ENCODE results near the gene COPG1. TPM values are rescaled to one million over a fixed set of nuclear protein-coding genes. Genes with fewer than 3 reads are reported as not detected.

COPG1 gene
- total RNA-seq, 2 experiments from 2014 or later: 131 to 138 TPM

- peaks cover 5% of the 10 kb centered on the region for H3K4me1 Mint-ChIP-seq
- no peaks in the 10 kb centered on the region for H3K27me3 Mint-ChIP-seq
- no peak overlapping the region for H3K27ac Mint-ChIP-seq
- DNase-seq: no peak
- H3K9me3 Mint-ChIP-seq: no peaks in the 10 kb centered on the region
- no peak overlapping the region for H3K4me3 Mint-ChIP-seq
- POLR2A ChIA-PET: no interaction called here
- peaks cover 40% of the 10 kb centered on the region for H3K36me3 Mint-ChIP-seq
- no peak for ATAC-seq (ENCODE audit: low read depth)
Observed at GRCh38 chr3:129295286-129295685, 45.9 kb downstream of the COPG1 start.

- POLR2A ChIA-PET: interaction anchor here (0.7 to 7.8 kb wide), 3 partner anchors 11 to 183 kb away, joined by 3 to 91 read pairs (median 3); partner anchors contain the start of gene RAB43
- Mint-ChIP-seq H3K27me3 (no peaks in the 10 kb centered on the region), H3K4me1 (peaks cover 20% of the 10 kb centered on the region), H3K27ac (peak overlapping the region; percentile 67), H3K9me3 (no peaks in the 10 kb centered on the region), H3K36me3 (peaks cover 33% of the 10 kb centered on the region), H3K4me3 (peak overlapping the region; percentile 37)
- DNase-seq (no peak), ATAC-seq (ENCODE audit: low read depth) (peak; percentile 46)
Observed at GRCh38 chr3:129304146-129304961, 54.9 kb downstream of the COPG1 start.

- no peak overlapping the region for H3K27ac Mint-ChIP-seq
- H3K27me3 Mint-ChIP-seq: no peaks in the 10 kb centered on the region
- no peaks in the 10 kb centered on the region for H3K9me3 Mint-ChIP-seq
- POLR2A ChIA-PET: interaction anchor here (1.2 to 7.8 kb wide), 2 partner anchors 10 to 21 kb away, joined by 3 to 91 read pairs; a partner anchor contains a TSS
- peaks cover 20% of the 10 kb centered on the region for H3K4me1 Mint-ChIP-seq
- ATAC-seq (ENCODE audit: low read depth) (no peak), DNase-seq (no peak)
- peaks cover 33% of the 10 kb centered on the region for H3K36me3 Mint-ChIP-seq
- H3K4me3 Mint-ChIP-seq: no peak overlapping the region
Observed at GRCh38 chr3:129304962-129305222, 55.5 kb downstream of the COPG1 start.

- DNase-seq: no peak
- ATAC-seq (ENCODE audit: low read depth): no peak
- H3K4me1 Mint-ChIP-seq: peaks cover 21% of the 10 kb centered on the region
- H3K9me3 Mint-ChIP-seq: no peaks in the 10 kb centered on the region
- H3K27ac Mint-ChIP-seq: no peak overlapping the region
- POLR2A ChIA-PET: interaction anchor here (7.8 kb wide), 1 partner anchor 10 kb away, joined by 91 read pairs; a partner anchor contains a TSS
- H3K27me3 Mint-ChIP-seq: no peaks in the 10 kb centered on the region
- H3K4me3 Mint-ChIP-seq: no peak overlapping the region
- peaks cover 35% of the 10 kb centered on the region for H3K36me3 Mint-ChIP-seq
Observed at GRCh38 chr3:129305592-129306091, 56.2 kb downstream of the COPG1 start.

DNA sequence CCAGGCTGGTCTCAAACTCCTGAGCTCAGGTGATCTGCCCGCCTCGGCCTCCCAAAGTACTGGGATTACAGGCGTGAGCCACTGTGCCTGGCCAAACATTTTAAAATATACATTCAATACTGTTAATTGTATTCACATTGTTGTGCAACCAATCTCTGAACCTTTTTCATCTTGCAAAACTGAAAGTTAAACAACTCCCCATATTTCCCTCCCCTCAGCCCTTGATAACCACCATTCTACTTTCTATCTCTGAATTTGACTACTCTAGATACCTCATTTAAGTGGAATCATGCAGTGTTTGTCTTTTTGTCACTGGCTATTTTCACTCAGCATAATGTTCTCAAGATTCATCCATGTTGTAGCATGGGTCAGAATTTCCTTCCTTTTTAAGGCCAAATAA, 59.2 kb downstream of the COPG1 start:
- no peak overlapping the region for H3K4me3 Mint-ChIP-seq
- no peaks in the 10 kb centered on the region for H3K9me3 Mint-ChIP-seq
- peaks cover 40% of the 10 kb centered on the region for H3K4me1 Mint-ChIP-seq
- no peaks in the 10 kb centered on the region for H3K27me3 Mint-ChIP-seq
- H3K27ac Mint-ChIP-seq: peak overlapping the region; percentile 4
- POLR2A ChIA-PET: interaction anchor here (0.7 to 7.8 kb wide), 2 partner anchors 7 to 17 kb away, joined by 5 to 91 read pairs; a partner anchor contains a TSS
- H3K36me3 Mint-ChIP-seq: peaks cover 26% of the 10 kb centered on the region
- ATAC-seq (ENCODE audit: low read depth): no peak
- DNase-seq: no peak

DNA sequence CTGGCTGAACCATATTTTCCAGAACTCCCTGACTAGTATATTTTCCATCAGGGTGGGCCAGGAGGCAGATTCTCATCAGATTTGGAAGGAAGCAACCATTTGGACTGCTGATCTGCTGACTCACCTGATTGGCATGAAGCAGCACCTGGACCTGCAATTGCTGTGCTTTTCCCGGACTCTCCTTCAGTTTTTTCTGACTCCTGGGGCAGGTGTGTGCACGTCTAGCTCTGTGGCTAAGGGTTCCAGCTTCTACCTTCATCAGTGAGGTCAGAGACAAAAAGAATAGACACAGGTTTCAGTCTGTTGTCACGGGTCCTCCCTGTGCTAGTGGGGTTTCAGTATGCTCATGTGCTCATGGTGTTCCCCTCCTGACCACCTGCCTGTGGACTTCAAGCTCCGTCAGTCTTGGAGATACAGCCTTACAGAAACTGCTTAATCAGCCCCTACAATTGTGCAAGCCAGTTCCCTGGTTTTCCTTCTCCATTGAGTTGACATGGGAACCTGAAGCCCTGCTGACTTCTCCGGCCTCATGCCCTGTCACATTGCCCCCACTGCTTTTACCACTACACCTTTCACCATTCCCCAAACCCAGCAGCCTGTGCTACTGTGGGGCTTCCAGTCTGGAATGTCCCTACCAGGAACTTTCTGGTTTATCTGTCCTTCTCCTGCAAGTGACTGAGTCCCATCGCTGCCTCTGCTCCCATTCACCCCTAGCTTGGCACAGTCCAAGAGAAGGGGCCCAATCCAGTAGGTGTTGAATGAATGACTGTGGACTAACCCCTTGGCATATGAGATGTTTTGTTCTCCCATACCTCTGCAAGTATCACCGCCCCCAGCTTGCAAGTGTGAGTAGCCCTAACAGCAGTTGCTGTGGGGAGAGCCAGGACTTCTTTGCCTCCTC, 61.0 kb downstream of the COPG1 start:
- no peak overlapping the region for H3K4me3 Mint-ChIP-seq
- H3K9me3 Mint-ChIP-seq: no peaks in the 10 kb centered on the region
- H3K36me3 Mint-ChIP-seq: peaks cover 19% of the 10 kb centered on the region
- no peaks in the 10 kb centered on the region for H3K27me3 Mint-ChIP-seq
- no peak for DNase-seq
- H3K4me1 Mint-ChIP-seq: peaks cover 34% of the 10 kb centered on the region
- no peak for ATAC-seq (ENCODE audit: low read depth)
- POLR2A ChIA-PET: interaction anchor here (0.9 to 1.0 kb wide), 2 partner anchors 10 to 31 kb away, joined by 3 to 6 read pairs; partner anchors contain the start of gene HMCES
- H3K27ac Mint-ChIP-seq: no peak overlapping the region

DNA sequence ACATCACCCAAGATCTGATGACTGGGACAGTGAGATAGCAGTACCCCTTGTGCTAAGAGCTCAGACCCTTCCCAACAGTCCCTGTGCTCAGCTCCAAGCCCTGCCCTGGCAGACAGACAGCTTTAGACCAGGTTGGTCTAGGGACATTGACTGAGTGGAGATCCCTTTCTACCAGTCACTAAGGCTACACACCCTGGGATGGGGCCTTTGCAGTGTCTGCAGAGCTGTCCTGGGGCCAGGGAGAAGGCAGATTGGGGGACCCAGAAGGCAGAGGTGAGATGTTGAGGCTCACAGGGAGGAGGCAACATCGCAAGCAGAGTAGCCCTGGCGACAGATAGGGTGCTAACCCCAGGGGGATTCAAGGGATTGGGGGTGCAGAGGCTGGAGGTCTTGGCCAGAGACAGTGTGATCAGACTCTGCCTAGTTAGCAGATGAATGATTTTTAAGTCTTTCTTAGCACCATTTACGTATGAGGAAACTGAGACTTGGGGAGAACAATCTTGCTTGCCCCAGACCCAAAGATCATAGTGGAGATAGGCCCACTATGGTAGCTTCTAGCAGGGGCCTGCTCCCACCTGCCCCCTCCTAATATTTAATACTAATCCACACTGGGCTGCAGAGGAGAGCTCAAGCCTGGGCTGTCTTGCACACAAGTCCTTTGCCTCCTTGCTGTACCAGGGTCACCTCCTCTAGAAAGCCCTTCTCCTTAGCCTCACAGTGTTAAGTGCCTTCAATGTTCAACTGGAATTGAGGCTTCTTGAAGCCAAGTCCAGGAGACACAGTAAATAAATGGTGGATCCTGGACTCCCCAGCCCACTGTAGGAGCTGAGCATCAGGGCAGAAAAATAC, 61.9 kb downstream of the COPG1 start:
- Mint-ChIP-seq H3K27ac (no peak overlapping the region), H3K36me3 (peaks cover 17% of the 10 kb centered on the region), H3K27me3 (no peaks in the 10 kb centered on the region), H3K9me3 (no peaks in the 10 kb centered on the region), H3K4me1 (peaks cover 34% of the 10 kb centered on the region), H3K4me3 (no peak overlapping the region)
- POLR2A ChIA-PET: interaction anchor here (0.9 to 6.1 kb wide), 4 partner anchors 11 to 62 kb away, joined by 3 to 102 read pairs (median 6); partner anchors contain the start of genes COPG1 and HMCES
- no peak for ATAC-seq (ENCODE audit: low read depth)
- no peak for DNase-seq

GRCh38 chr3:129312021-129312639, 62.7 kb downstream of the COPG1 start:
- POLR2A ChIA-PET: interaction anchor here (1.4 to 6.1 kb wide), 3 partner anchors 33 to 130 kb away, joined by 6 to 102 read pairs (median 6); partner anchors contain the start of genes COPG1 and HMCES
- H3K4me1 Mint-ChIP-seq: peaks cover 35% of the 10 kb centered on the region
- peak overlapping the region; percentile 68 for H3K27ac Mint-ChIP-seq
- peaks cover 12% of the 10 kb centered on the region for H3K36me3 Mint-ChIP-seq
- no peaks in the 10 kb centered on the region for H3K27me3 Mint-ChIP-seq
- H3K9me3 Mint-ChIP-seq: no peaks in the 10 kb centered on the region
- DNase-seq (no peak), ATAC-seq (ENCODE audit: low read depth) (peak; percentile 5)
- peak overlapping the region; percentile 43 for H3K4me3 Mint-ChIP-seq

- H3K36me3 Mint-ChIP-seq: peaks cover 12% of the 10 kb centered on the region
- no peaks in the 10 kb centered on the region for H3K9me3 Mint-ChIP-seq
- H3K4me3 Mint-ChIP-seq: peak overlapping the region; percentile 52
- POLR2A ChIA-PET: interaction anchor here (0.6 to 6.1 kb wide), 8 partner anchors 8 to 193 kb away, joined by 3 to 102 read pairs (median 6); partner anchors contain the start of genes HMCES, IFT122, MBD4 and RAB43
- no peak for DNase-seq
- H3K27me3 Mint-ChIP-seq: no peaks in the 10 kb centered on the region
- no peak for ATAC-seq (ENCODE audit: low read depth)
- peaks cover 35% of the 10 kb centered on the region for H3K4me1 Mint-ChIP-seq
- H3K27ac Mint-ChIP-seq: peak overlapping the region; percentile 76
Observed at GRCh38 chr3:129312671-129313414, 63.4 kb downstream of the COPG1 start.

GRCh38 chr3:129313415-129313664, 63.9 kb downstream of the COPG1 start:
- Mint-ChIP-seq H3K9me3 (no peaks in the 10 kb centered on the region), H3K4me1 (peaks cover 35% of the 10 kb centered on the region), H3K27ac (peak overlapping the region; percentile 76), H3K27me3 (no peaks in the 10 kb centered on the region), H3K4me3 (peak overlapping the region; percentile 86), H3K36me3 (peaks cover 12% of the 10 kb centered on the region)
- ATAC-seq (ENCODE audit: low read depth) (no peak), DNase-seq (no peak)
- POLR2A ChIA-PET: interaction anchor here (0.6 to 6.1 kb wide), 8 partner anchors 8 to 193 kb away, joined by 3 to 102 read pairs (median 6); partner anchors contain the start of genes COPG1, HMCES, IFT122 and MBD4

DNA sequence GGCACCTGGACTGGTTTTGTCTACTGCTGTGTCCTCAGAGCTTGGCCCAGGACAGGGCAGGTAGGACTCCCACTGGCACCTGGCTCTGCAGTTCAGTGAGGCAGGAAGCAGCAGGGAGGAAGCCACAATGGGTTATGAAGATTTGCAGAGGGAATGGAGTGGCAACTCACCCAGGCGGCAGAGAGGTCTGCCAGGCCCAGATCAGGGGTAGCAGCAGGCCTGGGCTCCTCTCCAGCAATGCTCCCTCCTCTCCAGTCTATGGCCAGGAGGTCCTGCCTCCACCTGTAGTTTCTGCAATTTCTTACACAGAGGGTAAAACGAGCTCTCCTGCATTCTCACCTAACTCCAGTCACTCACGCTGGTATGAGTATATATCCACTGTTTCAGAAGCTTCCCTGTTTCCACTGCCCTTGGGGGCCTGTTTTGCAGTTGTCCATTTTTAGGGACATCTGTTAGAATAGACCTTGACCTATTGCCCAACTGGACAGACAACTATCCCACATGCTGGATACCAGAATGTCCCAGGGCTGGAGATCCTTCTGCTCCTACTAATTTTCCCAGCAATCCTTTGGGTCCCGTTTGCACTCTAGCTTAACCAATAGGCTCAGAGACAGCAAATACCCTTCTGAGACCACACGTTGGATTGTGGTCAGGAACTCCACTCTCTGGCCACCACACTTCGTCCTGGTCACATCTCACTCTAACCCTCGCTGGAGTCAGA, 64.4 kb downstream of the COPG1 start:
- H3K27me3 Mint-ChIP-seq: no peaks in the 10 kb centered on the region
- ATAC-seq (ENCODE audit: low read depth) (no peak), DNase-seq (no peak)
- peaks cover 32% of the 10 kb centered on the region for H3K4me1 Mint-ChIP-seq
- H3K9me3 Mint-ChIP-seq: no peaks in the 10 kb centered on the region
- peak overlapping the region; percentile 76 for H3K27ac Mint-ChIP-seq
- POLR2A ChIA-PET: interaction anchor here (0.6 to 6.1 kb wide), 9 partner anchors 9 to 298 kb away, joined by 3 to 102 read pairs (median 6); partner anchors contain the start of genes COPG1, HMCES, IFT122 and MBD4
- peak overlapping the region; percentile 86 for H3K4me3 Mint-ChIP-seq
- H3K36me3 Mint-ChIP-seq: peaks cover 9% of the 10 kb centered on the region

All from activated naive CD8-positive, alpha-beta T cell treated with anti-CD3 and anti-CD28 coated beads, Interleukin-2, amount 10 ng/mL, durations not matched to agents 7 days and 5 days (primary cell).